GM21526 (cell line): ENCODE results near the gene ZNF593OS.

Source experiments
- ATAC-seq: cut with Tn5 transposase; IDR thresholded peaks from one replicate; pipeline ENCODE4 v1.9.1; 2021; ENCODE audit warnings: moderate library complexity; ENCODE audit not compliant: unreplicated experiment, low FRiP score

Gene ZNF593OS

DNA sequence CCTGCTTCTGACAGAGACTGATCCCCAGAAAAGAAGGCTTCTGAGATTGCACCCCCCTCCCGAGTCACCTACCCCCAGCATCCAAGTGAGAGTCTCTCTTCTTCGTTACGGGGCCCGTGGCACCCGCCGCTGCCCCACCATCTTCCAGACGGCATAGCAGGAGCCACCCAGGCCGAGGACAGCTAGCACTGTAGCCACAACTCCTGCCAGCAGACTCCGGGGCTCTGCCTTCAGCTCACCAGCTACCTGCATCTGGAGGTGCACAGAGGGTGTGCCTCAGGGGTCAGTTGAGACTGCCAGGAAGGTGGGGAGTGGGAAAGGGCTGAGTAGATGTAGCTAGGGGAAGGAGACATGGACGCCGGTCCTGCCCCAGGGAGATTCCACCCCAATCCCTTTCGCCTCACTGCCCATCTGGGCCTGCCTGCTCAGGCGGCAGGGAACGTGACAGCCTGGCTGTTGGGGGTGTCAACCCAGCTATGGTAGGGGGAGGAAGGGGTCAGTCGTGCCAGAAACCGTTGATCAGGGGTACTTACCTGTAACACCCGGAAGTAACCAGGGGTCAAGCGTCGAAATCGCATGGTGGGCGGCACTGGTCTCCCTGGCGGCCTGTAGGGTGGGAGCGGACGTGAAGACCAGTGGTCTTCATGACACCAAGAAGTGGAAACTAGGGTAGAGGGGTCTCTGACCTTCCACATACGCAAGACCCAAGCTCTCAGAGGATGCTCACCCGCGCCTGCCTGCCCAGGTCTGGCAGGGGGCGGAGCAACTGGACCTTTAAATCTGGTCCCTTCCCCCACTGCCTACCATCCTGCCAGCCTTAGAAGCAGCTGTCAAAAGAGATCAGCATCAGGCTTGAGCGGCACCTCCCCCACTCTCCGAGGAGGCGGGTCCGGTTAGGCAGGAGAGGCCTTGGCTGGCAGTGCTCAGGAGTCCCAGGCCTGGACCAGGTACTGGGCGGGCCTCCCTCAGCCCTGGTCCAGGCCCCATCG, at the start of gene ZNF593OS:
Gene ZNF593OS (minus strand): TSS at position 749 of the 989 bp plus-strand sequence. CDS start 171 bp downstream, at position 578.
- no peak for ATAC-seq

GRCh38 chr1:26221094-26221493, 49.5 kb upstream of the ZNF593OS start:
- ATAC-seq: no peak

GRCh38 chr1:26220199-26220912, 48.7 kb upstream of the ZNF593OS start:
- no peak for ATAC-seq

- ATAC-seq: no peak
Measured at GRCh38 chr1:26218906-26219494, 47.4 kb upstream of the ZNF593OS start.

DNA sequence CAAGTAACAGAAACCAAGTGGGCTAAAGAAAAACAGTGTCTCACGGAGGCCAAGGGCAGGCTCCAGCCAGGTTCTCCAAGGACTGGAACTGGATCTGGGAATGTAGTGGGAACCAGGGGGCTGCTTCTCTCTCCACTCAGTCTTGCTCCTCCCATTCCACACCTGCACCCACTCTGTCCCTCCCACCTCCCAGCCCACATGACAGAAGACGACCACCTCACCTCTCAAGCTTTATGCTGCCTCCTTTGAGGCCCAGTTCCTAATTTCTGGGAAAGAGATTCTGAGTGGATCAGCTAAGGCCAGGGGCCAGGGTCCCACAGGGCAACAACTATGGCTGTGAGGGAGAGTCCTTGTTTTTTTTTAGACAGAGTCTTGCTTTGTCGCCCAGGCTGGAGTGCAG, 43.6 kb upstream of the ZNF593OS start:
- no peak for ATAC-seq

- no peak for ATAC-seq
Measured at GRCh38 chr1:26213335-26213905, 41.8 kb upstream of the ZNF593OS start.

DNA sequence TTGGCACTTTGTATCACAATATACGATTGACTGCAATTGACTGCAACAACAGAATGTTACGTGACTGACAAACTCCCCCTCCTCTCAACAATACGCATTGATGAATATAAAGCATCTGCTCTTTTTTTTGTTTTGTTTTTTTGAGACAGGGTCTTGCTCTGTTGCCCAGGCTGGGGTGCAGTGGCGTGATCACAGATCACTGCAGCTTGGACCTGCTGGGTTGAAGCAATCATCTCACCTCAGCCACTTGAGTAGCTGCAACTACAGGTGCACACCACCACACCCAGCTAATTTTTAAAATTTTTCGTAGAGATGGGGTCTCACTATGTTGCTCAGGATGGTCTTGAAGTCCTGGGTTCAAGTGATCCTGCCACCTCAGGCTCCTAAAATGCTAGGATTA, 41.1 kb upstream of the ZNF593OS start:
- no peak for ATAC-seq

- no peak for ATAC-seq
Measured at GRCh38 chr1:26210147-26210870, 38.7 kb upstream of the ZNF593OS start.

GRCh38 chr1:26203642-26204318, 32.1 kb upstream of the ZNF593OS start:
- no peak for ATAC-seq

DNA sequence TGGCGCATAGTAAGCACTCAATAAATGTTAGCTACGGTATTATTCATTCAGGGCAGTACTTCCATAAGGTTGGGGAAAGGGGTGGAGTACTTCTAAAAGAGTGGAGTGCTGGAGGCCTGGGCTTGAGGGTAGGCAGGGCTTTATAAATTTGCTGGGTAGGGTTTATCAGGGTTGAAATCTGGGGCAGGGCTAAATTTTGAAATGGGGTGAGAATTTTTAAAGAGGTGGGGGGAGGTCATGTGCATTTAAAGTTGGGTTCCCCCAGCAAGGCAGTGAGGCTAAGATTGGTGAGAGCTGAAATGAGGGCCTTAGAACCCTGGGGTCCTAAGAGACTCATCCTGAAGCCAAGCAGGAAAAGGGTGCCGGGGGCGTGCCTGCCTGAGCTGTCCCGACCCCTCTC, 28.8 kb upstream of the ZNF593OS start:
- ATAC-seq: no peak

- ATAC-seq: no peak
Measured at GRCh38 chr1:26197813-26198212, 26.2 kb upstream of the ZNF593OS start.

- ATAC-seq: no peak
Measured at GRCh38 chr1:26197301-26197700, 25.7 kb upstream of the ZNF593OS start.

- ATAC-seq: no peak
Measured at GRCh38 chr1:26195805-26196204, 24.2 kb upstream of the ZNF593OS start.

DNA sequence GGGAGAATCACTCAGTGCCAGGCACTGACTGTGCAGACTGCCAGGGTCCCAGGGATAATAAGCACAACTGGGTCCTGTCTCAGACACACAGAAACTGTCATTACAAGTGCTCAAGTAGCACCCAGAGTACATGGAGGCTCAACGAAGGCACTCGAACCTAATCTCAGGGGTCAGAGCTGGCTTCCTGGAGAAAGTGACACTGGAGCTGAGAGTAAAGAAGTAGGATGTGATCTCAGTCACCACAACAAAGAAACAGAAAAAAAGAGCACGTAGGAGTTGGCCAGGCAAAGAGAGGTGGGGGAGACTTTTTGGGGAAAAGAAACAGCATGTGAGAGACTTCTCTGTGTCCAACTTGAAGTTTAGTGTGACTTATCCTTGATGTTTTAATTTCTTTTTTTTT, 20.1 kb upstream of the ZNF593OS start:
- no peak for ATAC-seq

- ATAC-seq: no peak
Measured at GRCh38 chr1:26190373-26190987, 18.8 kb upstream of the ZNF593OS start, which contains the start of gene CATSPER4. Gene CATSPER4, plus strand, starts transcription at chr1:26190602. Its CDS starts 26 bp downstream, at chr1:26190628.

GRCh38 chr1:26189751-26190275, 18.2 kb upstream of the ZNF593OS start:
- no peak for ATAC-seq

DNA sequence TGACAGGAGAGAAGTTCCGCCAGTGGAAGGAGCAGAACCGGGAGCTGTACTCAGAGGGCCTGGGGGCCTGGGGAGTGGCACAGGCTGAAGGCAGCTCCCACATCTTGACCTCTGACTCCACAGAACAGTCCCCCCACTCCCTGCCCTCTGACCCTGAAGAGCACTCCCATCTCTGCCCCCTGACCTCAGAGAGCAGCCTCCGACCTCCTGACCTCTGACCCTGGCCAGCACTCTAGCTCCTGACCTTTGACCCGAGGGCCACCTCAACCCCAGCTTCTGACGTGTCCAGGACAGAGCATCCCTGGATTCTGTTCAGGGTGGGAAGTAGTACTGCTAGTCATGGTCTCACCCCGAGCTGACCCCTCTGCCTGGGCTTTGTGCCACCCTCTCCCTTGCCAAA, 17.7 kb upstream of the ZNF593OS start:
- ATAC-seq: no peak

GRCh38 chr1:26188477-26188876, 16.8 kb upstream of the ZNF593OS start:
- ATAC-seq: no peak

DNA sequence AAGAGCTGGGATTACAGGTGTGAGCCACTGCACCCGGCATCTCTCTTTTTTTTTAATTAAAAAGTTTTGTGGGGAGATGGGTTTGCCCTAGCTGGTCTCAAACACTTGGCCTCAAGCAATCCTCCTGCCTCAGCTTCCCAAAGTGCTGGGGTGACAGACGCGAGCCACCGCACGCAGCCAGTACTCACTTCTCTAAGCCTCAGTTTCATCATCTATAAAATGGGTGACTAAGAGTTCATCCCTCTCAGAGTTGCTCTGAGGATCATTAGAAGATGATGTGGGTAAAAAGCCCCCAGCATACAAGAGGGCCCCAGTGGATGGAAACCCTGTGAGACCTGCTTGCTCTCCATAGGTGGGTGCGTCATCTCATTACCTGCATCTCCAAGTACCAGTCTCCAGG, 16.2 kb upstream of the ZNF593OS start:
- ATAC-seq: no peak
